Endodermal cell (in vitro differentiated cells): ENCODE data around the gene CRIP1. TPM values are rescaled to one million over a fixed set of nuclear protein-coding genes. Genes with fewer than 3 reads are reported as not detected.

Source experiments
- DNase-seq: peaks from one replicate; pipeline ENCODE4 v3.0.0-alpha.2; 2017
- H3K27ac ChIP-seq: 2 replicates; pipeline ENCODE4 v1.5.1; 2013; ENCODE audit warnings: mild to moderate bottlenecking, low read depth, low read length, moderate library complexity
- H3K27me3 ChIP-seq: 2 replicates; pipeline ENCODE4 v1.6.1; 2013; ENCODE audit warnings: mild to moderate bottlenecking, low read length, moderate library complexity; ENCODE audit not compliant: insufficient read depth, control insufficient read depth, poor library complexity, severe bottlenecking
- H3K36me3 ChIP-seq: 2 replicates; pipeline ENCODE4 v1.7.0; 2013; ENCODE audit warnings: mild to moderate bottlenecking, low read length, moderate library complexity; ENCODE audit not compliant: control insufficient read depth, insufficient read depth
- H3K4me1 ChIP-seq: one replicate; pipeline ENCODE4 v1.7.0; 2013; ENCODE audit warnings: low read length; ENCODE audit not compliant: control insufficient read depth, insufficient read depth
- H3K4me3 ChIP-seq: 2 replicates; pipeline ENCODE4 v1.5.1; 2013; ENCODE audit warnings: mild to moderate bottlenecking, low read length, moderate library complexity
- H3K9ac ChIP-seq: 2 replicates; pipeline ENCODE4 v1.6.1; 2013; ENCODE audit warnings: mild to moderate bottlenecking, low read length, moderate library complexity; ENCODE audit not compliant: poor library complexity, severe bottlenecking; ENCODE audit errors: extremely low read depth
- H3K9me3 ChIP-seq: 2 replicates; pipeline ENCODE4 v1.6.1; 2013; ENCODE audit warnings: mild to moderate bottlenecking, low read length, moderate library complexity; ENCODE audit not compliant: control insufficient read depth
- H3K27ac Mint-ChIP-seq: 2 replicates; pipeline ENCODE4 v1.8.0; 2020; ENCODE audit warnings: mixed read lengths
- H3K27me3 Mint-ChIP-seq: 2 replicates; pipeline ENCODE4 v1.8.0; 2021; ENCODE audit warnings: mild to moderate bottlenecking, mixed read lengths; ENCODE audit not compliant: insufficient read depth
- H3K36me3 Mint-ChIP-seq: 2 replicates; pipeline ENCODE4 v1.8.0; 2020; ENCODE audit warnings: low read depth, mixed read lengths
- H3K4me1 Mint-ChIP-seq: 2 replicates; pipeline ENCODE4 v1.8.0; 2020; ENCODE audit warnings: mixed read lengths
- H3K4me3 Mint-ChIP-seq: 2 replicates; pipeline ENCODE4 v1.8.0; 2020; ENCODE audit warnings: mild to moderate bottlenecking, moderate library complexity, mixed read lengths
- H3K9me3 Mint-ChIP-seq: 2 replicates; pipeline ENCODE4 v1.8.0; 2020; ENCODE audit warnings: mild to moderate bottlenecking, mixed read lengths
- CTCF ChIP-seq: fragments of 200-600 bp; sonication (generic); conservative IDR thresholded peaks from 2 replicates; pipeline ENCODE4 v1.5.0; 2021; ENCODE audit warnings: antibody characterized with exemption, mild to moderate bottlenecking
- WGBS, 2 experiments: methylation state at CpG; one replicate each; pipeline versions ENCODE4 v1.1.5 to v1.1.7; 2013; ENCODE audit warnings: missing lambda C conversion rate in 2 of 2, mixed read lengths in 1 of 2; ENCODE audit not compliant: insufficient coverage in 1 of 2, insufficient read length in 1 of 2; 5-methylcytosine and 5-hydroxymethylcytosine counted together
- total RNA-seq, 2 donors: library from RNA; stranded (reverse); fragmentation: NEBNext Ultra II Directional in 1 of 2; extraction: Animal tissue kit (Norgen Biotek cat#: 25700) in 1 of 2; gene quantifications; 2 replicates in 1 of 2; 3 replicates in 1 of 2; pipeline ENCODE4 v1.2.1, GENCODE V29; 2021

The CRIP1 gene
- total RNA-seq, 2 donors from 2014 or later = 7.0 to 47.1 TPM

- H3K27me3 ChIP-seq = peaks cover 50% of the 10 kb centered on the region
- no peaks in the 10 kb centered on the region for H3K4me1 ChIP-seq
- DNase-seq = no peak
- Mint-ChIP-seq H3K27ac (no peak overlapping the region), H3K4me3 (peak overlapping the region; percentile 33), H3K27me3 (peaks cover 52% of the 10 kb centered on the region), H3K36me3 (no peaks in the 10 kb centered on the region), H3K4me1 (no peaks in the 10 kb centered on the region), H3K9me3 (peaks cover 4% of the 10 kb centered on the region)
- TF ChIP-seq CTCF = no peak
- no peak overlapping the region for H3K27ac ChIP-seq
- no peaks in the 10 kb centered on the region for H3K9me3 ChIP-seq
- no peak overlapping the region for H3K4me3 ChIP-seq
- 79 to 94% methylated on average over 14 to 23 of the region's 23 CpGs for WGBS, 2 experiments
- no peaks in the 10 kb centered on the region for H3K36me3 ChIP-seq
- H3K9ac ChIP-seq = no peak overlapping the region
Measured at GRCh38 chr14:105527381-105527825, 40.7 kb downstream of the CRIP1 start.

- Histone ChIP-seq H3K9me3 (no peaks in the 10 kb centered on the region), H3K27ac (no peak overlapping the region), H3K4me1 (no peaks in the 10 kb centered on the region), H3K9ac (no peak overlapping the region), H3K36me3 (no peaks in the 10 kb centered on the region), H3K27me3 (peaks cover 48% of the 10 kb centered on the region), H3K4me3 (no peak overlapping the region)
- H3K27me3 Mint-ChIP-seq = peaks cover 51% of the 10 kb centered on the region
- H3K4me3 Mint-ChIP-seq = peak overlapping the region; percentile 33
- DNase-seq = peak; percentile 88
- H3K9me3 Mint-ChIP-seq = peaks cover 10% of the 10 kb centered on the region
- 33 to 37% methylated on average over 19 to 67 of the region's 67 CpGs for WGBS, 2 experiments
- TF ChIP-seq CTCF = peak; percentile 86
- H3K27ac Mint-ChIP-seq = no peak overlapping the region
- no peaks in the 10 kb centered on the region for H3K36me3 Mint-ChIP-seq
- no peaks in the 10 kb centered on the region for H3K4me1 Mint-ChIP-seq
Measured at GRCh38 chr14:105527826-105528585, 41.3 kb downstream of the CRIP1 start.

GRCh38 chr14:105528586-105529318 lies 42.1 kb downstream of the CRIP1 start:
- H3K27me3 Mint-ChIP-seq = peaks cover 46% of the 10 kb centered on the region
- H3K9me3 Mint-ChIP-seq = peaks cover 16% of the 10 kb centered on the region
- H3K4me1 ChIP-seq = no peaks in the 10 kb centered on the region
- H3K27ac Mint-ChIP-seq = no peak overlapping the region
- peaks cover 44% of the 10 kb centered on the region for H3K27me3 ChIP-seq
- WGBS, 2 experiments = 58 to 84% methylated on average over 51 to 89 of the region's 89 CpGs
- H3K4me3 Mint-ChIP-seq = peak overlapping the region; percentile 21
- no peak overlapping the region for H3K4me3 ChIP-seq
- no peak for TF ChIP-seq CTCF
- H3K4me1 Mint-ChIP-seq = no peaks in the 10 kb centered on the region
- H3K36me3 Mint-ChIP-seq = no peaks in the 10 kb centered on the region
- H3K27ac ChIP-seq = no peak overlapping the region
- no peak overlapping the region for H3K9ac ChIP-seq
- DNase-seq = no peak
- no peaks in the 10 kb centered on the region for H3K9me3 ChIP-seq
- no peaks in the 10 kb centered on the region for H3K36me3 ChIP-seq
